ENCODE results near the gene KAT6B. TPM values are rescaled to one million over a fixed set of nuclear protein-coding genes. Genes with fewer than 3 reads are reported as not detected.

KAT6B gene
- total and polyA plus RNA-seq, 10 of the 15 experiments (the other 5 are each of a cell fraction or from before 2014, with no cell fraction given) = 2.7 to 22.6 (median 15.7) TPM

DNA sequence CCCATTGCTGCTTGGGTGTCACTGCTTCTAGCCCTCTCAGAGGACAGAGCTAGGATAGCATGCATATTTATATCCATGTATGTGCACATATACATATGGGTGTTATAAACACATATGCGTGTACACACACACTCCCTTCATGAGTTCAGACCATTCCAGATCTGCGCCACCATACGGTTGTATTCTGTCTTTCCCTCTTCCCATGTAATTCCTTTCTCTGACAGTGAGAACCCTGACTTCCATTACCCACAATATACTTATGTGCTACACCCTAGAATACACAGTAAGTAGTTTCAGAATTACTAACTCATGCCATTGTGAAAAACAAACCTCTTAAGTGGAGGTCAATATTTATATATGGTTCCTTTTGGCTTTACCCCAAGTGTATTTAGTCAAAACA, 168.5 kb downstream of the KAT6B start (continued):
- TF ChIP-seq, protein P1, sequence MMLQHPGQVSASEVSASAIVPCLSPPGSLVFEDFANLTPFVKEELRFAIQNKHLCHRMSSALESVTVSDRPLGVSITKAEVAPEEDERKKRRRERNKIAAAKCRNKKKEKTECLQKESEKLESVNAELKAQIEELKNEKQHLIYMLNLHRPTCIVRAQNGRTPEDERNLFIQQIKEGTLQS (IDR thresholded peaks at IDR 0.05; ENCODE audit: borderline replicate concordance, extremely low read depth, low read depth, low read length) = no peak
- TF ChIP-seq ZNF217 (IDR thresholded peaks at IDR 0.05) (0 out of 2 replicates have a peak, but pooled peaks have one; percentile 18), HDAC2 (IDR thresholded peaks at IDR 0.05) (no peak), KDM1A (IDR thresholded peaks at IDR 0.05; ENCODE audit: borderline replicate concordance) (no peak), STAT1 (conservative IDR thresholded peaks at IDR 0.05) (no peak), IKZF1 (conservative IDR thresholded peaks at IDR 0.05) (peak; percentile 77), JUNB (IDR thresholded peaks at IDR 0.05) (peak; percentile 80), TCF3 (IDR thresholded peaks at IDR 0.05; ENCODE audit: borderline replicate concordance, insufficient read depth, low read depth, low read length) (no peak), TBL1XR1 (IDR thresholded peaks at IDR 0.05; ENCODE audit: low read depth, low read length) (no peak), ZNF384 (IDR thresholded peaks at IDR 0.05; ENCODE audit: borderline replicate concordance, low read depth, low read length) (no peak), YBX1 (IDR thresholded peaks at IDR 0.05) (no peak), POLR2AphosphoS5 (IDR thresholded peaks at IDR 0.05; ENCODE audit: low read length) (no peak), CBX5 (IDR thresholded peaks at IDR 0.05; ENCODE audit: low read depth) (no peak), HCFC1 (IDR thresholded peaks at IDR 0.05; ENCODE audit: low read length) (no peak), BRCA1 (IDR thresholded peaks at IDR 0.05; ENCODE audit: low read depth, low read length) (no peak), ETV6 (conservative IDR thresholded peaks at IDR 0.05 in 1 of 2, IDR thresholded peaks at IDR 0.05 in 1 of 2; ENCODE audit: borderline replicate concordance in 1 of 2, low read depth in 1 of 2) (no peak)
- TF ChIP-seq, protein P2, sequence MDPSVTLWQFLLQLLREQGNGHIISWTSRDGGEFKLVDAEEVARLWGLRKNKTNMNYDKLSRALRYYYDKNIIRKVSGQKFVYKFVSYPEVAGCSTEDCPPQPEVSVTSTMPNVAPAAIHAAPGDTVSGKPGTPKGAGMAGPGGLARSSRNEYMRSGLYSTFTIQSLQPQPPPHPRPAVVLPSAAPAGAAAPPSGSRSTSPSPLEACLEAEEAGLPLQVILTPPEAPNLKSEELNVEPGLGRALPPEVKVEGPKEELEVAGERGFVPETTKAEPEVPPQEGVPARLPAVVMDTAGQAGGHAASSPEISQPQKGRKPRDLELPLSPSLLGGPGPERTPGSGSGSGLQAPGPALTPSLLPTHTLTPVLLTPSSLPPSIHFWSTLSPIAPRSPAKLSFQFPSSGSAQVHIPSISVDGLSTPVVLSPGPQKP (IDR thresholded peaks at IDR 0.05; ENCODE audit: low read depth, low read length) = no peak
- TF ChIP-seq, protein P3, sequence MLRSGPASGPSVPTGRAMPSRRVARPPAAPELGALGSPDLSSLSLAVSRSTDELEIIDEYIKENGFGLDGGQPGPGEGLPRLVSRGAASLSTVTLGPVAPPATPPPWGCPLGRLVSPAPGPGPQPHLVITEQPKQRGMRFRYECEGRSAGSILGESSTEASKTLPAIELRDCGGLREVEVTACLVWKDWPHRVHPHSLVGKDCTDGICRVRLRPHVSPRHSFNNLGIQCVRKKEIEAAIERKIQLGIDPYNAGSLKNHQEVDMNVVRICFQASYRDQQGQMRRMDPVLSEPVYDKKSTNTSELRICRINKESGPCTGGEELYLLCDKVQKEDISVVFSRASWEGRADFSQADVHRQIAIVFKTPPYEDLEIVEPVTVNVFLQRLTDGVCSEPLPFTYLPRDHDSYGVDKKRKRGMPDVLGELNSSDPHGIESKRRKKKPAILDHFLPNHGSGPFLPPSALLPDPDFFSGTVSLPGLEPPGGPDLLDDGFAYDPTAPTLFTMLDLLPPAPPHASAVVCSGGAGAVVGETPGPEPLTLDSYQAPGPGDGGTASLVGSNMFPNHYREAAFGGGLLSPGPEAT (IDR thresholded peaks at IDR 0.05; ENCODE audit: low read depth) = peak; percentile 68
- TF ChIP-seq, protein P4, sequence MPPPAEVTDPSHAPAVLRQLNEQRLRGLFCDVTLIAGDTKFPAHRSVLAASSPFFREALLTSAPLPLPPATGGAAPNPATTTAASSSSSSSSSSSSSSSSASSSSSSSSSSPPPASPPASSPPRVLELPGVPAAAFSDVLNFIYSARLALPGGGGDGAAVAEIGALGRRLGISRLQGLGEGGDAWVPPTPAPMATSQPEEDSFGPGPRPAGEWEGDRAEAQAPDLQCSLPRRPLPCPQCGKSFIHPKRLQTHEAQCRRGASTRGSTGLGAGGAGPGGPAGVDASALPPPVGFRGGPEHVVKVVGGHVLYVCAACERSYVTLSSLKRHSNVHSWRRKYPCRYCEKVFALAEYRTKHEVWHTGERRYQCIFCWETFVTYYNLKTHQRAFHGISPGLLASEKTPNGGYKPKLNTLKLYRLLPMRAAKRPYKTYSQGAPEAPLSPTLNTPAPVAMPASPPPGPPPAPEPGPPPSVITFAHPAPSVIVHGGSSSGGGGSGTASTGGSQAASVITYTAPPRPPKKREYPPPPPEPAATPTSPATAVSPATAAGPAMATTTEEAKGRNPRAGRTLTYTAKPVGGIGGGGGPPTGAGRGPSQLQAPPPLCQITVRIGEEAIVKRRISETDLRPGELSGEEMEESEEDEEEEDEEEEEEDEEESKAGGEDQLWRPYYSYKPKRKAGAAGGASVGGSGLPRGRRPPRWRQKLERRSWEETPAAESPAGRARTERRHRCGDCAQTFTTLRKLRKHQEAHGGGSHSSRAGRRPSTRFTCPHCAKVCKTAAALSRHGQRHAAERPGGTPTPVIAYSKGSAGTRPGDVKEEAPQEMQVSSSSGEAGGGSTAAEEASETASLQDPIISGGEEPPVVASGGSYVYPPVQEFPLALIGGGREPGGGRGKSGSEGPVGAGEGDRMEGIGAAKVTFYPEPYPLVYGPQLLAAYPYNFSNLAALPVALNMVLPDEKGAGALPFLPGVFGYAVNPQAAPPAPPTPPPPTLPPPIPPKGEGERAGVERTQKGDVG (CRISPR knock-in tag; IDR thresholded peaks at IDR 0.05) = no peak
